GM21717 (cell line): ENCODE data around the gene RHOBTB3.
A peak's percentile ranks its signal among the peaks of the same experiment; 100 is the strongest.

Experiments used
- ATAC-seq: cut with Tn5 transposase; IDR thresholded peaks from one replicate; pipeline ENCODE4 v1.9.1; 2021; ENCODE audit warnings: mild to moderate bottlenecking, moderate library complexity; ENCODE audit not compliant: unreplicated experiment

The RHOBTB3 gene

GRCh38 chr5:95838556-95838955, 107.4 kb downstream of the RHOBTB3 start:
- ATAC-seq = no peak

GRCh38 chr5:95839658-95840057, 108.5 kb downstream of the RHOBTB3 start:
- ATAC-seq = no peak

GRCh38 chr5:95840956-95841705, 110.0 kb downstream of the RHOBTB3 start:
- ATAC-seq = no peak

GRCh38 chr5:95841914-95842812, 111.0 kb downstream of the RHOBTB3 start:
- ATAC-seq = no peak

GRCh38 chr5:95842854-95843544, 111.9 kb downstream of the RHOBTB3 start:
- ATAC-seq = peak; percentile 87

GRCh38 chr5:95843733-95844223, 112.6 kb downstream of the RHOBTB3 start:
- ATAC-seq = no peak

- ATAC-seq = no peak
These were observed 114.3 kb downstream of the RHOBTB3 start for GRCh38 chr5:95845391-95845790.
